Measurements from ENCODE around the gene SHC4.
A peak's percentile ranks its signal among the peaks of the same experiment; 100 is the strongest.
"Not testable (repeated sequence)": the region's sequence is repeated elsewhere in the genome, so short reads cannot be mapped to it uniquely, and the experiment has no call there.

SHC4 gene

GRCh38 chr15:48880070-48880634 lies 83.6 kb downstream of the SHC4 start:
- DNase-seq (ENCODE audit: low spot score) = no peak

GRCh38 chr15:48877630-48878595 lies 85.8 kb downstream of the SHC4 start, which contains the start of gene EID1:
TSS of gene EID1 (plus strand) at chr15:48878134. CDS start at chr15:48878177, 43 bp downstream.
- peak; percentile 95 for DNase-seq (ENCODE audit: low spot score)

GRCh38 chr15:48876057-48876456 lies 87.7 kb downstream of the SHC4 start:
- no peak for DNase-seq (ENCODE audit: low spot score)

- no peak for DNase-seq (ENCODE audit: low spot score)
Observed at GRCh38 chr15:48875241-48875960, 88.3 kb downstream of the SHC4 start.

GRCh38 chr15:48872632-48873031 lies 91.1 kb downstream of the SHC4 start:
- DNase-seq (ENCODE audit: low spot score) = no peak

- DNase-seq (ENCODE audit: low spot score) = no peak
Observed at GRCh38 chr15:48871542-48871941, 92.2 kb downstream of the SHC4 start.

- no peak for DNase-seq (ENCODE audit: low spot score)
Observed at GRCh38 chr15:48869966-48870365, 93.8 kb downstream of the SHC4 start.

- DNase-seq (ENCODE audit: low spot score) = no peak
Observed at GRCh38 chr15:48868536-48868935, 95.2 kb downstream of the SHC4 start.

GRCh38 chr15:48868023-48868422 lies 95.7 kb downstream of the SHC4 start:
- no peak for DNase-seq (ENCODE audit: low spot score)

- no peak for DNase-seq (ENCODE audit: low spot score)
Observed at GRCh38 chr15:48866141-48866563, 97.6 kb downstream of the SHC4 start.

GRCh38 chr15:48865370-48866079 lies 98.2 kb downstream of the SHC4 start:
- no peak for DNase-seq (ENCODE audit: low spot score)

GRCh38 chr15:48862705-48863104 lies 101.0 kb downstream of the SHC4 start:
- no peak for DNase-seq (ENCODE audit: low spot score)

- DNase-seq (ENCODE audit: low spot score) = no peak
Observed at GRCh38 chr15:48861813-48862431, 101.8 kb downstream of the SHC4 start.

- no peak for DNase-seq (ENCODE audit: low spot score)
Observed at GRCh38 chr15:48859426-48859825, 104.3 kb downstream of the SHC4 start.

GRCh38 chr15:48858401-48858800 lies 105.3 kb downstream of the SHC4 start:
- no peak for DNase-seq (ENCODE audit: low spot score)

GRCh38 chr15:48856942-48857341 lies 106.8 kb downstream of the SHC4 start:
- no peak for DNase-seq (ENCODE audit: low spot score)

GRCh38 chr15:48855501-48856440 lies 107.9 kb downstream of the SHC4 start:
- no peak for DNase-seq (ENCODE audit: low spot score)

- not testable (repeated sequence) for DNase-seq (ENCODE audit: low spot score)
Observed at GRCh38 chr15:48854434-48854833, 109.3 kb downstream of the SHC4 start.

GRCh38 chr15:48851956-48852355 lies 111.8 kb downstream of the SHC4 start:
- DNase-seq (ENCODE audit: low spot score) = no peak

- no peak for DNase-seq (ENCODE audit: low spot score)
Observed at GRCh38 chr15:48850648-48851047, 113.1 kb downstream of the SHC4 start.
